Endothelial cell of umbilical vein (primary cell): Measurements from ENCODE around the gene NLGN2. TPM values are rescaled to one million over a fixed set of nuclear protein-coding genes. Genes with fewer than 3 reads are reported as not detected.

Source experiments
- BruUV-seq: library from RNA; stranded (reverse); fragments of 400-500 nt; replicated peaks from 2 replicates; lab custom pipeline; 2021; lab: Mats Ljungman, UMichigan
- CTCF ChIA-PET: fragments of 300-600, 350-600 bp; sonication (Branson Sonifier 250); formaldehyde crosslinking; loops from one replicate; lab custom pipeline; 2021; ENCODE audit warnings: antibody characterized with exemption, inconsistent platforms; lab: Charles Lee
- POLR2A ChIA-PET: fragments of 300-600, 350-600 bp; sonication (Branson Sonifier 250); formaldehyde crosslinking; loops from one replicate; lab custom pipeline; 2021; ENCODE audit warnings: antibody characterized with exemption, inconsistent platforms; lab: Charles Lee
- DNase-seq: peaks from one replicate; pipeline ENCODE4 v3.0.0-alpha.2; 2011; ENCODE audit warnings: low read depth, low spot score
- FAIRE-seq: peaks from 2 replicates; lab custom pipeline; 2011; peaks lifted over from hg19 to GRCh38; lab: Jason Lieb, UNC
- H2AFZ ChIP-seq: 2 replicates; pipeline ENCODE4 v1.6.0; 2012; ENCODE audit warnings: low read depth, low read length, control low read depth, inconsistent platforms
- H3K27ac ChIP-seq: 2 replicates; pipeline ENCODE4 v1.5.1; 2011; ENCODE audit warnings: low read depth, mild to moderate bottlenecking, control low read depth, low read length, moderate library complexity; ENCODE audit not compliant: insufficient read depth
- H3K27me3 ChIP-seq, 2 experiments: 2 replicates each; pipeline versions ENCODE4 v1.6.0 to v1.6.1; 2011; ENCODE audit warnings: low read length in 2 of 2, mixed read lengths in 1 of 2; ENCODE audit not compliant: control insufficient read depth in 2 of 2, insufficient read depth in 2 of 2
- H3K36me3 ChIP-seq, 2 experiments: 2 replicates in 1 of 2; 3 replicates in 1 of 2; pipeline ENCODE4 v1.5.1; 2011; ENCODE audit warnings: low read length in 2 of 2, mild to moderate bottlenecking in 1 of 2, moderate library complexity in 1 of 2; ENCODE audit not compliant: control insufficient read depth in 2 of 2, insufficient read depth in 2 of 2; ENCODE audit errors: extremely low read depth in 1 of 2
- H3K4me1 ChIP-seq: 3 replicates; pipeline ENCODE4 v1.5.1; 2011; ENCODE audit warnings: mild to moderate bottlenecking, low read length; ENCODE audit not compliant: control insufficient read depth, insufficient read depth; ENCODE audit errors: extremely low read depth
- H3K4me2 ChIP-seq: 2 replicates; pipeline ENCODE4 v1.6.1; 2011; ENCODE audit warnings: low read length, control low read depth, mixed read lengths; ENCODE audit not compliant: insufficient read depth
- H3K4me3 ChIP-seq, 3 experiments: fragments of 200-600 bp in 1 of 3; sonication (generic), shearing (Covaris generic) in 1 of 3; replicated peaks in 1 of 3; 2 replicates each; pipeline ENCODE4 v1.5.1; 2011 to 2016; ENCODE audit warnings: control low read depth in 3 of 3, low read length in 3 of 3, mild to moderate bottlenecking in 2 of 3, inconsistent platforms in 1 of 3, low read depth in 1 of 3, moderate library complexity in 1 of 3; ENCODE audit not compliant: insufficient read depth in 1 of 3
- H3K79me2 ChIP-seq: 2 replicates; pipeline ENCODE4 v1.6.0; 2012; ENCODE audit warnings: low read length, inconsistent platforms; ENCODE audit not compliant: control insufficient read depth, insufficient read depth
- H3K9ac ChIP-seq: replicated peaks from 2 replicates; pipeline ENCODE3; 2011; ENCODE audit warnings: low read length, control low read depth; ENCODE audit not compliant: insufficient read depth; ENCODE audit errors: extremely low read depth
- H3K9me1 ChIP-seq: replicated peaks from 3 replicates; pipeline ENCODE4 v1.6.0; 2011; ENCODE audit warnings: mild to moderate bottlenecking, low read length; ENCODE audit not compliant: control insufficient read depth, insufficient read depth; ENCODE audit errors: extremely low read depth
- H3K9me3 ChIP-seq: replicated peaks from 2 replicates; pipeline ENCODE4 v1.5.1; 2012; ENCODE audit warnings: low read length, inconsistent platforms; ENCODE audit not compliant: control insufficient read depth, insufficient read depth
- H4K20me1 ChIP-seq: replicated peaks from 2 replicates; pipeline ENCODE3; 2011; ENCODE audit warnings: mild to moderate bottlenecking, low read length; ENCODE audit not compliant: control insufficient read depth, insufficient read depth; ENCODE audit errors: extremely low read depth
- EZH2 ChIP-seq: IDR thresholded peaks from 2 replicates; pipeline ENCODE4 v1.6.1; 2012; ENCODE audit warnings: borderline replicate concordance, low read depth, mild to moderate bottlenecking, moderate library complexity, low read length, inconsistent platforms; ENCODE audit not compliant: severe bottlenecking
- JUN ChIP-seq: IDR thresholded peaks from 2 replicates; pipeline ENCODE4 v1.6.1; 2011; ENCODE audit warnings: borderline replicate concordance, low read depth; ENCODE audit not compliant: insufficient read length, insufficient read depth
- POLR2AphosphoS5 ChIP-seq: IDR thresholded peaks from 2 replicates; pipeline ENCODE4 v1.6.1; 2012; ENCODE audit warnings: low read depth, mild to moderate bottlenecking, control low read depth, low read length, moderate library complexity; ENCODE audit not compliant: insufficient read depth
- dilution Hi-C: fragments of 300-500 bp; cut with MboI; formaldehyde crosslinking; loops from one replicate; pipeline ENCODE4 v1.15.0; 2019; ENCODE audit warnings: low sequenced_read_pairs; ENCODE audit not compliant: extremely low pct_ligation_motif_present
- intact Hi-C: fragments of 100-400 bp; cut with micrococcal nuclease; formaldehyde crosslinking; loops from one replicate; pipeline ENCODE4 v1.10.0; 2022
- polyA plus RNA-seq, 4 experiments: library from polyadenylated mRNA; depleted of rRNA in 3 of 4; stranded (reverse) in 3 of 4; unstranded in 1 of 4; fragments of >200 nt; gene quantifications; 2 replicates each; pipeline versions ENCODE4 v1.2.1 to v1.2.3, GENCODE V29; 2011 to 2012; ENCODE audit warnings: missing spikeins in 1 of 4
- total RNA-seq: library from RNA; stranded (reverse); gene quantifications from 2 replicates; pipeline ENCODE4 v1.2.3, GENCODE V29; 2021

Gene NLGN2
- total and polyA plus RNA-seq, 2 donors (not counting 3 experiments of a cell fraction or from before 2014, with no cell fraction given) = 15.4 to 25.9 TPM

DNA sequence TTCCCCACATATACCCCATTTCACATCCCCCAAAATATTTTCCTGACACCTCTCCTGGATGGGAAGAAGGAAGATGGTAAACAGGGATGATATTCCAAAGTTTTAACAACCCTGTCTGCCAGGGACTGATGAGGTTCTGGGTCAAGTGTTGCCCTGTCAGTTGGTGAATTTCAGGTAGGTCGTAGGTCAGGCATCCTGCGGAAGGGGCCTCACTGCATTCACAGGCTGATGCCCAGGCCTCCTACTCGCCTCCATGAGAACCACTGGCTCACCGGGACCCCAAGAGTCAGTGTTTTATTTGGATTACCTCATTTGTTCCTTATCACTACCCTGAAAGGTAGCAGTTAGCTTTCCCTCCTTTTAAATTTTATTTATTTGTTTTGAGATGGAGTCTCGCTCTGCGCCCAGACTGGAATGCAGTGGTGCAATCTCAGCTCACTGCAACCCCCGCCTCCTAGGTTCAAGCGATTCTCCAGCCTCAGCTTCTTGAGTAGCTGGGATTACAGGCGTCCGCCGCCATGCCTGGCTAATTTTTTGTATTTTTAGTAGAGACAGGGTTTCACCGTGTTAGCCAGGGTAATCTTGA is 61.3 kb downstream of the NLGN2 start:
- no peaks in the 10 kb centered on the region for H3K9me3 ChIP-seq
- H4K20me1 ChIP-seq = no peaks in the 10 kb centered on the region
- intact Hi-C loops (no loop called here), dilution Hi-C loops (no loop called here)
- DNase-seq (no peak), FAIRE-seq (no peak)
- no peak overlapping the region for H3K27ac ChIP-seq
- H3K9me1 ChIP-seq = no peaks in the 10 kb centered on the region
- H3K27me3 ChIP-seq = no peaks in the 10 kb centered on the region
- no peak overlapping the region for H3K4me3 ChIP-seq
- BruUV-seq = no TSS peak
- no peak overlapping the region for H3K9ac ChIP-seq
- ChIA-PET POLR2A (no interaction called here), CTCF (interaction anchor here (1.1 to 1.5 kb wide), 2 partner anchors 9 to 92 kb away, joined by 3 to 4 read pairs; no protein-coding TSS in a partner anchor)
- no peak overlapping the region for H2AFZ ChIP-seq
- H3K4me1 ChIP-seq = no peaks in the 10 kb centered on the region
- peaks cover 0 to 6% of the 10 kb centered on the region in 2 experiments for H3K36me3 ChIP-seq
- no peak overlapping the region for H3K4me2 ChIP-seq
- TF ChIP-seq JUN (no peak), POLR2AphosphoS5 (no peak), EZH2 (no peak)
- peaks cover 27% of the 10 kb centered on the region for H3K79me2 ChIP-seq

Other genes starting within 250 kb of the NLGN2 start
Only the 30 nearest of the 39 such genes appear.
- 52.1 and 55.9 TPM in 2 replicates for gene DVL2, start 173.3 kb upstream of the NLGN2 start, total RNA-seq
- 15.8 and 17.2 TPM in 2 replicates for gene DVL2, start 173.3 kb upstream of the NLGN2 start, polyA plus RNA-seq
- 54.7 and 56.2 TPM in 2 replicates for gene PHF23, start 168.4 kb upstream of the NLGN2 start, total RNA-seq
- 35.6 and 39.0 TPM in 2 replicates for gene PHF23, start 168.4 kb upstream of the NLGN2 start, polyA plus RNA-seq
- gene GABARAP, start 165.4 kb upstream of the NLGN2 start, total RNA-seq = 401 and 403 TPM in 2 replicates
- 882 and 1,043 TPM in 2 replicates for gene GABARAP, start 165.4 kb upstream of the NLGN2 start, polyA plus RNA-seq
- gene CTDNEP1, start 156.1 kb upstream of the NLGN2 start, total RNA-seq = 143 and 145 TPM in 2 replicates
- gene CTDNEP1, start 156.1 kb upstream of the NLGN2 start, polyA plus RNA-seq = 130 and 137 TPM in 2 replicates
- 41.6 and 44.4 TPM in 2 replicates for gene ELP5, start 155.6 kb upstream of the NLGN2 start, total RNA-seq
- 53.3 and 54.7 TPM in 2 replicates for gene ELP5, start 155.6 kb upstream of the NLGN2 start, polyA plus RNA-seq
- gene CLDN7, start 145.4 kb upstream of the NLGN2 start, total RNA-seq = 25.4 and 27.9 TPM in 2 replicates
- 24.9 and 25.7 TPM in 2 replicates for gene CLDN7, start 145.4 kb upstream of the NLGN2 start, polyA plus RNA-seq
- gene SLC2A4, start 126.1 kb upstream of the NLGN2 start, total RNA-seq = 0.23 TPM in 1 of 2 replicates, not detected in the other
- 0.12 and 0.18 TPM in 2 replicates for gene SLC2A4, start 126.1 kb upstream of the NLGN2 start, polyA plus RNA-seq
- gene YBX2, start 113.2 kb upstream of the NLGN2 start, total RNA-seq = 0.31 TPM in 1 of 2 replicates, not detected in the other
- gene YBX2, start 113.2 kb upstream of the NLGN2 start, polyA plus RNA-seq = 0.15 and 0.18 TPM in 2 replicates
- 847 and 859 TPM in 2 replicates for gene EIF5A, start 100.2 kb upstream of the NLGN2 start, total RNA-seq
- 650 and 689 TPM in 2 replicates for gene EIF5A, start 100.2 kb upstream of the NLGN2 start, polyA plus RNA-seq
- 51.6 and 61.3 TPM in 2 replicates for gene GPS2, start 92.5 kb upstream of the NLGN2 start, total RNA-seq
- 132 and 169 TPM in 2 replicates for gene GPS2, start 92.5 kb upstream of the NLGN2 start, polyA plus RNA-seq
- gene NEURL4, start 78.5 kb upstream of the NLGN2 start, total RNA-seq = 34.2 and 44.9 TPM in 2 replicates
- 24.3 and 32.0 TPM in 2 replicates for gene NEURL4, start 78.5 kb upstream of the NLGN2 start, polyA plus RNA-seq
- not detected in 2 replicates for gene ACAP1, start 71.3 kb upstream of the NLGN2 start, total RNA-seq
- 0.46 TPM in 1 of 2 replicates, not detected in the other for gene ACAP1, start 71.3 kb upstream of the NLGN2 start, polyA plus RNA-seq
- gene KCTD11, start 55.7 kb upstream of the NLGN2 start, total RNA-seq = 3.5 and 3.8 TPM in 2 replicates
- 6.5 and 6.7 TPM in 2 replicates for gene KCTD11, start 55.7 kb upstream of the NLGN2 start, polyA plus RNA-seq
- not detected in 2 replicates for gene TMEM95, start 52.7 kb upstream of the NLGN2 start, total RNA-seq
- gene TMEM95, start 52.7 kb upstream of the NLGN2 start, polyA plus RNA-seq = not detected in 2 replicates
- 0.58 and 0.67 TPM in 2 replicates for gene TNK1, start 26.8 kb upstream of the NLGN2 start, total RNA-seq
- 0.14 and 0.22 TPM in 2 replicates for gene TNK1, start 26.8 kb upstream of the NLGN2 start, polyA plus RNA-seq
- 54.5 and 59.9 TPM in 2 replicates for gene PLSCR3, start 13.3 kb upstream of the NLGN2 start, total RNA-seq
- 94.8 and 111 TPM in 2 replicates for gene PLSCR3, start 13.3 kb upstream of the NLGN2 start, polyA plus RNA-seq
- 57.3 and 67.4 TPM in 2 replicates for gene TMEM256, start 3.7 kb upstream of the NLGN2 start, total RNA-seq
- 148 and 218 TPM in 2 replicates for gene TMEM256, start 3.7 kb upstream of the NLGN2 start, polyA plus RNA-seq
- not detected in 2 replicates for gene SPEM1, start 12.5 kb downstream of the NLGN2 start, total RNA-seq
- gene SPEM1, start 12.5 kb downstream of the NLGN2 start, polyA plus RNA-seq = not detected in 2 replicates
- gene SPEM2, start 17.8 kb downstream of the NLGN2 start, total RNA-seq = not detected in 2 replicates
- not detected in 2 replicates for gene SPEM2, start 17.8 kb downstream of the NLGN2 start, polyA plus RNA-seq
- not detected in 2 replicates for gene SPEM3, start 21.0 kb downstream of the NLGN2 start, total RNA-seq
- gene SPEM3, start 21.0 kb downstream of the NLGN2 start, polyA plus RNA-seq = not detected in 2 replicates
- gene TMEM102, start 27.6 kb downstream of the NLGN2 start, total RNA-seq = 6.1 and 6.5 TPM in 2 replicates
- 5.8 and 8.4 TPM in 2 replicates for gene TMEM102, start 27.6 kb downstream of the NLGN2 start, polyA plus RNA-seq
- gene FGF11, start 31.7 kb downstream of the NLGN2 start, total RNA-seq = 1.8 TPM in 1 of 2 replicates, not detected in the other
- gene FGF11, start 31.7 kb downstream of the NLGN2 start, polyA plus RNA-seq = 0.70 and 0.92 TPM in 2 replicates
- 5.4 and 5.6 TPM in 2 replicates for gene CHRNB1, start 37.2 kb downstream of the NLGN2 start, total RNA-seq
- 9.3 and 9.6 TPM in 2 replicates for gene CHRNB1, start 37.2 kb downstream of the NLGN2 start, polyA plus RNA-seq
- gene ZBTB4, start 71.8 kb downstream of the NLGN2 start, total RNA-seq = 26.5 and 27.4 TPM in 2 replicates
- gene ZBTB4, start 71.8 kb downstream of the NLGN2 start, polyA plus RNA-seq = 15.1 and 15.7 TPM in 2 replicates
- gene SLC35G6, start 73.6 kb downstream of the NLGN2 start, total RNA-seq = not detected in 2 replicates
- not detected in 2 replicates for gene SLC35G6, start 73.6 kb downstream of the NLGN2 start, polyA plus RNA-seq
- gene POLR2A, start 76.5 kb downstream of the NLGN2 start, total RNA-seq = 145 and 151 TPM in 2 replicates
- 25.1 and 45.9 TPM in 2 replicates for gene POLR2A, start 76.5 kb downstream of the NLGN2 start, polyA plus RNA-seq
- gene TNFSF12, start 141.2 kb downstream of the NLGN2 start, total RNA-seq = 21.0 and 28.4 TPM in 2 replicates
- 39.4 and 40.5 TPM in 2 replicates for gene TNFSF12, start 141.2 kb downstream of the NLGN2 start, polyA plus RNA-seq
- gene TNFSF13, start 150.9 kb downstream of the NLGN2 start, total RNA-seq = 3.7 and 5.4 TPM in 2 replicates
- 3.6 and 4.3 TPM in 2 replicates for gene TNFSF13, start 150.9 kb downstream of the NLGN2 start, polyA plus RNA-seq
- gene SENP3, start 154.1 kb downstream of the NLGN2 start, total RNA-seq = 56.5 and 63.4 TPM in 2 replicates
- gene SENP3, start 154.1 kb downstream of the NLGN2 start, polyA plus RNA-seq = 91.6 and 96.5 TPM in 2 replicates
- gene CD68, start 171.8 kb downstream of the NLGN2 start, total RNA-seq = 2.9 and 4.5 TPM in 2 replicates
- 29.1 and 30.8 TPM in 2 replicates for gene CD68, start 171.8 kb downstream of the NLGN2 start, polyA plus RNA-seq